Dedifferentiated amniotic fluid mesenchymal stem cell (primary cell): Measurements from ENCODE around the gene AADACL2.
A peak's percentile ranks its signal among the peaks of the same experiment; 100 is the strongest.
"Not testable (repeated sequence)": the region's sequence is repeated elsewhere in the genome, so short reads cannot be mapped to it uniquely, and the experiment has no call there.

Source experiments
- DNase-seq: peaks from one replicate; pipeline ENCODE4 v3.0.0-alpha.2; 2016; ENCODE audit errors: extremely low spot score

AADACL2 gene

GRCh38 chr3:151765685-151766084, 32.0 kb downstream of the AADACL2 start:
- no peak for DNase-seq

- no peak for DNase-seq
Observed at GRCh38 chr3:151766454-151766853, 32.7 kb downstream of the AADACL2 start.

GRCh38 chr3:151768393-151768930, 34.7 kb downstream of the AADACL2 start:
- no peak for DNase-seq

- no peak for DNase-seq
Observed at GRCh38 chr3:151769175-151769574, 35.4 kb downstream of the AADACL2 start.

- peak; percentile 16 for DNase-seq
Observed at GRCh38 chr3:151770956-151771355, 37.2 kb downstream of the AADACL2 start.

GRCh38 chr3:151772825-151773480, 39.2 kb downstream of the AADACL2 start:
- no peak for DNase-seq

- DNase-seq, result no peak
Observed at GRCh38 chr3:151774235-151774634, 40.5 kb downstream of the AADACL2 start.

- DNase-seq, result no peak
Observed at GRCh38 chr3:151774910-151775309, 41.2 kb downstream of the AADACL2 start.

- no peak for DNase-seq
Observed at GRCh38 chr3:151775314-151776258, 41.9 kb downstream of the AADACL2 start.

GRCh38 chr3:151776259-151776740, 42.6 kb downstream of the AADACL2 start:
- no peak for DNase-seq

- no peak for DNase-seq
Observed at GRCh38 chr3:151777880-151778279, 44.2 kb downstream of the AADACL2 start.

GRCh38 chr3:151787626-151788025, 53.9 kb downstream of the AADACL2 start:
- DNase-seq, result no peak

- DNase-seq, result no peak
Observed at GRCh38 chr3:151788401-151788800, 54.7 kb downstream of the AADACL2 start.

GRCh38 chr3:151789853-151790463, 56.2 kb downstream of the AADACL2 start:
- DNase-seq, result peak; percentile 20

- DNase-seq, result not testable (repeated sequence)
Observed at GRCh38 chr3:151790763-151791162, 57.0 kb downstream of the AADACL2 start.

GRCh38 chr3:151792411-151792810, 58.7 kb downstream of the AADACL2 start:
- DNase-seq, result no peak

- DNase-seq, result no peak
Observed at GRCh38 chr3:151793636-151794035, 59.9 kb downstream of the AADACL2 start.

- no peak for DNase-seq
Observed at GRCh38 chr3:151794080-151794479, 60.4 kb downstream of the AADACL2 start.

GRCh38 chr3:151795276-151795675, 61.5 kb downstream of the AADACL2 start:
- DNase-seq, result peak; percentile 35

- DNase-seq, result no peak
Observed at GRCh38 chr3:151796105-151796680, 62.5 kb downstream of the AADACL2 start.

GRCh38 chr3:151798466-151798865, 64.7 kb downstream of the AADACL2 start:
- DNase-seq, result no peak

- DNase-seq, result no peak
Observed at GRCh38 chr3:151800431-151800830, 66.7 kb downstream of the AADACL2 start.
